ENCODE measurements around the gene KRTAP10-12.
"Not testable (repeated sequence)": the region's sequence is repeated elsewhere in the genome, so short reads cannot be mapped to it uniquely, and the experiment has no call there.

KRTAP10-12 gene

GRCh38 chr21:44654576-44655175 lies 42.3 kb upstream of the KRTAP10-12 start, which contains the start of gene KRTAP12-4:
KRTAP12-4 (minus strand) TSS chr21:44654659; CDS start chr21:44654614, 45 bp downstream.
- Histone ChIP-seq H3K36me3 (ENCODE audit: control insufficient read depth, insufficient read depth, low read length) (no peaks in the 10 kb centered on the region), H3K4me1 (ENCODE audit: control insufficient read depth, insufficient read depth, low read length, poor library complexity, severe bottlenecking) (peaks cover 45% of the 10 kb centered on the region), H3K27ac (ENCODE audit: insufficient read depth, low read length, poor library complexity, severe bottlenecking) (peak within 1 kb of the TSS; percentile 31), H3K9me3 (ENCODE audit: control insufficient read depth, low read length) (no peaks in the 10 kb centered on the region), H3K27me3 (replicated peaks; ENCODE audit: control insufficient read depth, insufficient read depth, low read length, poor library complexity, severe bottlenecking) (no peaks in the 10 kb centered on the region), H3K4me3 (ENCODE audit: insufficient read depth, low read depth, low read length, poor library complexity, severe bottlenecking) (no peak within 1 kb of the TSS)
- no peak for DNase-seq

DNA sequence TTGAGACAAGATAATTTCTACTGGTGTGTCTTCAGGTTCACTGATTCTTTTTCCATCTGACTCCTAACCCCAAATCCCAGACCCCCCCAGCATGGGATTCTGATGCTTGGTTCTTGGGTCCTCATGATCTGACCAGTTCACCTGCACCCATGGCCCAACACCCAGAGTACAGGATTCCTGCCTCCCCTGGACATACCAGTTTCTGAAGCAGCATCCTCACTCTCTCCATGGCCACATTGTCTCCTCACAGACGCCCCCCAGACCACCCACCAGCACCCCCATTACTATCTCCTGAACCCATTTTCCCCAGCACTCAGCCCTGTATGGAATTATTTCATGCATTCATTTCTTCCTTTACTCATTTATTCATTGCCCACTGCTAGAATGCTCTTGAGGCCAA lies 40.1 kb upstream of the KRTAP10-12 start:
- Histone ChIP-seq H3K4me3 (ENCODE audit: insufficient read depth, low read depth, low read length, poor library complexity, severe bottlenecking) (no peak overlapping the region), H3K36me3 (ENCODE audit: control insufficient read depth, insufficient read depth, low read length) (no peaks in the 10 kb centered on the region), H3K9me3 (ENCODE audit: control insufficient read depth, low read length) (no peaks in the 10 kb centered on the region), H3K27ac (ENCODE audit: insufficient read depth, low read length, poor library complexity, severe bottlenecking) (peak overlapping the region; percentile 63), H3K27me3 (replicated peaks; ENCODE audit: control insufficient read depth, insufficient read depth, low read length, poor library complexity, severe bottlenecking) (no peaks in the 10 kb centered on the region), H3K4me1 (ENCODE audit: control insufficient read depth, insufficient read depth, low read length, poor library complexity, severe bottlenecking) (peaks cover 46% of the 10 kb centered on the region)
- no peak for DNase-seq

- H3K27ac ChIP-seq (ENCODE audit: insufficient read depth, low read length, poor library complexity, severe bottlenecking) = peak within 1 kb of the TSS; percentile 63
- peak; percentile 41 to 62 (median 43) for DNase-seq
- no peaks in the 10 kb centered on the region for H3K9me3 ChIP-seq (ENCODE audit: control insufficient read depth, low read length)
These were observed 39.1 kb upstream of the KRTAP10-12 start, which contains the start of gene KRTAP12-3 for GRCh38 chr21:44657635-44658540. KRTAP12-3 (plus strand) TSS chr21:44657932; CDS start chr21:44657980, 48 bp downstream.

DNA sequence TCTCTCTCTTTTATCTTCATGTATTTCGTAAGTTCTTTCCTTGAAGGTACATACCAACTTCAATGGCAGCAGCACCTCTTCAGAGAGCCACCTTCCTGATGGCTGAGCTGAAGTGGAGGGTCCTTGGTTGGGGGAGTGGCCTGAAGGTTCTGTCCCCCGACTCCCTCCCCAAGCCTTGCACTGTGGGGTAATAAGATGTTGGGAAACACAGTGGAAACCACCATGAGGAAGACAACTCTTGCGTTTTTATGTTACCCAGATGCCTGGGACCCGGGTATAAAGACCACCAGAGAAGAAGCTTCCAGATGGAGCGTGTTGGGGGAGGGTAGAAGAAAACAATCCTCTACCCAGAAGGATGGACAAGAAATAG lies 38.4 kb upstream of the KRTAP10-12 start:
- no peak overlapping the region for H3K4me3 ChIP-seq (ENCODE audit: insufficient read depth, low read depth, low read length, poor library complexity, severe bottlenecking)
- peaks cover 45% of the 10 kb centered on the region for H3K4me1 ChIP-seq (ENCODE audit: control insufficient read depth, insufficient read depth, low read length, poor library complexity, severe bottlenecking)
- no peak for DNase-seq
- no peaks in the 10 kb centered on the region for H3K9me3 ChIP-seq (ENCODE audit: control insufficient read depth, low read length)
- H3K27me3 ChIP-seq (replicated peaks; ENCODE audit: control insufficient read depth, insufficient read depth, low read length, poor library complexity, severe bottlenecking) = no peaks in the 10 kb centered on the region
- peak overlapping the region; percentile 63 for H3K27ac ChIP-seq (ENCODE audit: insufficient read depth, low read length, poor library complexity, severe bottlenecking)
- no peaks in the 10 kb centered on the region for H3K36me3 ChIP-seq (ENCODE audit: control insufficient read depth, insufficient read depth, low read length)

More at GRCh38 chr21:44657635-44658540, 39.1 kb upstream of the KRTAP10-12 start, which contains the start of gene KRTAP12-3:
- Histone ChIP-seq H3K36me3 (ENCODE audit: control insufficient read depth, insufficient read depth, low read length) (no peaks in the 10 kb centered on the region), H3K4me3 (ENCODE audit: insufficient read depth, low read depth, low read length, poor library complexity, severe bottlenecking) (no peak within 1 kb of the TSS), H3K27me3 (replicated peaks; ENCODE audit: control insufficient read depth, insufficient read depth, low read length, poor library complexity, severe bottlenecking) (no peaks in the 10 kb centered on the region), H3K4me1 (ENCODE audit: control insufficient read depth, insufficient read depth, low read length, poor library complexity, severe bottlenecking) (peaks cover 46% of the 10 kb centered on the region)

GRCh38 chr21:44658913-44659595 lies 37.9 kb upstream of the KRTAP10-12 start:
- Histone ChIP-seq H3K36me3 (ENCODE audit: control insufficient read depth, insufficient read depth, low read length) (no peaks in the 10 kb centered on the region), H3K9me3 (ENCODE audit: control insufficient read depth, low read length) (no peaks in the 10 kb centered on the region), H3K4me1 (ENCODE audit: control insufficient read depth, insufficient read depth, low read length, poor library complexity, severe bottlenecking) (peaks cover 40% of the 10 kb centered on the region), H3K27me3 (replicated peaks; ENCODE audit: control insufficient read depth, insufficient read depth, low read length, poor library complexity, severe bottlenecking) (no peaks in the 10 kb centered on the region), H3K4me3 (ENCODE audit: insufficient read depth, low read depth, low read length, poor library complexity, severe bottlenecking) (no peak overlapping the region), H3K27ac (ENCODE audit: insufficient read depth, low read length, poor library complexity, severe bottlenecking) (peak overlapping the region; percentile 63)
- no peak for DNase-seq

DNA sequence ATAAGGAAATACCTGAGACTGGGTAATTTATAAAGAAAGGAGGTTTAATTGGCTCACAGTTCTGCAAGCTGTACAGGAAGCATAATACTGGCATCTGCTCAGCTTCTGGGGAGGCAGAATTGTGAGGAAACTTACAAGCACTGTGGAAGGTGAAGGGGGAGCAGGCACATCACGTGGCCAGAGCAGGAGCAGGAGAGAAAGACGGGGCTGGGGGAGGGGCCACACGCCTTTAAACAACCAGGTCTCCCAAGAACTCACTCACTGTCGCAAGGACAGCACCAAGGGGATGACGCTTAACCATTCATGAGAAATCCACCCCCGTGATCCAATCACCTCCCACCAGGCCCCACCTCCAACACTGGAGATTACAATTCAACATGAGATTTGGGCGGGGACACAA lies 35.4 kb upstream of the KRTAP10-12 start:
- DNase-seq; H3K9me3 ChIP-seq (ENCODE audit: control insufficient read depth, low read length); H3K36me3 ChIP-seq (ENCODE audit: control insufficient read depth, insufficient read depth, low read length); H3K27ac ChIP-seq (ENCODE audit: insufficient read depth, low read length, poor library complexity, severe bottlenecking); H3K27me3 ChIP-seq (replicated peaks; ENCODE audit: control insufficient read depth, insufficient read depth, low read length, poor library complexity, severe bottlenecking); H3K4me3 ChIP-seq (ENCODE audit: insufficient read depth, low read depth, low read length, poor library complexity, severe bottlenecking): not testable (repeated sequence)
- peaks cover 29% of the 10 kb centered on the region for H3K4me1 ChIP-seq (ENCODE audit: control insufficient read depth, insufficient read depth, low read length, poor library complexity, severe bottlenecking)

- Histone ChIP-seq H3K4me3 (ENCODE audit: insufficient read depth, low read depth, low read length, poor library complexity, severe bottlenecking) (no peak overlapping the region), H3K27me3 (replicated peaks; ENCODE audit: control insufficient read depth, insufficient read depth, low read length, poor library complexity, severe bottlenecking) (no peaks in the 10 kb centered on the region), H3K27ac (ENCODE audit: insufficient read depth, low read length, poor library complexity, severe bottlenecking) (no peak overlapping the region), H3K4me1 (ENCODE audit: control insufficient read depth, insufficient read depth, low read length, poor library complexity, severe bottlenecking) (peaks cover 1% of the 10 kb centered on the region), H3K36me3 (ENCODE audit: control insufficient read depth, insufficient read depth, low read length) (no peaks in the 10 kb centered on the region), H3K9me3 (ENCODE audit: control insufficient read depth, low read length) (no peaks in the 10 kb centered on the region)
- DNase-seq = no peak
These were observed 32.3 kb upstream of the KRTAP10-12 start for GRCh38 chr21:44664691-44665090.

DNA sequence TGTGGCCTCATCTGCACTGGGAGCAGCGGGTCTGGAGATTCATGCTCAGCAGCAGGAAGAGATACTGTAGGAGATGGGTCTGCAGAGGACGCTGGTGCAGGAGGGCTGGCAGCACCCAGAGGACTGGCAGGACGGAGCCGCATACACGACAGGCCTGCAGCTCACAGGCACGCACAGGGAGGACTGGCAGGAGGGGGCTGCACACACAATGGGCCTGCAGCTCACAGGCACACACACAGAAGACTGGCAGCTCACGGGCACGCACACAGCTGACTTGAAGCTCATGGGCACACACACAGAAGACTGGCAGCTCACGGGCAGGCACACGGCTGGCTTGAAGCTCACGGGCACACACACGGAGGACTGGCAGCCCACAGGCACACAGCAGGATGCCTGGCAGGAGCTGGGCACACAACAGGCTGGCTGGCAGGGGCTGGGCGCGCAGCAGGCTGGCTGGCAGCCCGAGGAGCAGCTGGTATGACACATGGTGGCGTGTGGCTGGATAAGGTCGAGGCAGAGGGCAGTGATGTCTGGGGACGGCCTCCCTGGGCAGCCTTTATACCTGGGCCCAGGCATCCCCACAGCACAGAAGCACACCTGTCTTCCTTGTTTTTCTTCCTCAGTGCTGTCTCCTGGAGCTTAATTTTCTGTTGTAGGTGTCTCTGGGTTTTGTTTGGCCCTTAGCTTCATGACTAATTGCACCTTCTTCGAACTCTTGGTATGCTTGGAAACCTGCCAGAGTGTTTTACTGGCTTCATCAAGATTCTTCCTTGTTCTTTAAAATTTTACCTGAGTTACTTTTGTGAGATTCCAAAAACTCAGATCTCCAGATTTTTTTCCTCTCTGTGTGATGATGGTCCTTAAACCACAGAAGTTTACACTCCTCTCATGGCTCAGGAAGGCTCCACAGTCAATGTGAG lies 30.3 kb upstream of the KRTAP10-12 start, which contains the start of gene KRTAP12-2:
TSS of gene KRTAP12-2 (minus strand) at position 527 of the 920 bp plus-strand sequence. CDS start at position 486, 41 bp downstream.
- H3K27me3 ChIP-seq (replicated peaks; ENCODE audit: control insufficient read depth, insufficient read depth, low read length, poor library complexity, severe bottlenecking) = no peaks in the 10 kb centered on the region
- peaks cover 4% of the 10 kb centered on the region for H3K9me3 ChIP-seq (ENCODE audit: control insufficient read depth, low read length)
- H3K4me3 ChIP-seq (ENCODE audit: insufficient read depth, low read depth, low read length, poor library complexity, severe bottlenecking) = no peak within 1 kb of the TSS
- H3K4me1 ChIP-seq (ENCODE audit: control insufficient read depth, insufficient read depth, low read length, poor library complexity, severe bottlenecking) = no peaks in the 10 kb centered on the region
- no peak within 1 kb of the TSS for H3K27ac ChIP-seq (ENCODE audit: insufficient read depth, low read length, poor library complexity, severe bottlenecking)
- H3K36me3 ChIP-seq (ENCODE audit: control insufficient read depth, insufficient read depth, low read length) = no peaks in the 10 kb centered on the region
- no peak for DNase-seq

GRCh38 chr21:44667612-44668011 lies 29.4 kb upstream of the KRTAP10-12 start:
- peaks cover 6% of the 10 kb centered on the region for H3K9me3 ChIP-seq (ENCODE audit: control insufficient read depth, low read length)
- H3K27ac ChIP-seq (ENCODE audit: insufficient read depth, low read length, poor library complexity, severe bottlenecking) = no peak overlapping the region
- H3K27me3 ChIP-seq (replicated peaks; ENCODE audit: control insufficient read depth, insufficient read depth, low read length, poor library complexity, severe bottlenecking) = no peaks in the 10 kb centered on the region
- no peak for DNase-seq
- no peak overlapping the region for H3K4me3 ChIP-seq (ENCODE audit: insufficient read depth, low read depth, low read length, poor library complexity, severe bottlenecking)
- no peaks in the 10 kb centered on the region for H3K4me1 ChIP-seq (ENCODE audit: control insufficient read depth, insufficient read depth, low read length, poor library complexity, severe bottlenecking)
- no peaks in the 10 kb centered on the region for H3K36me3 ChIP-seq (ENCODE audit: control insufficient read depth, insufficient read depth, low read length)

Measured in effector memory CD4-positive, alpha-beta T cell (primary cell).